Muscle of leg (tissue), 11 donors: Measurements from ENCODE around the gene PRIM2. TPM values are rescaled to one million over a fixed set of nuclear protein-coding genes. Genes with fewer than 3 reads are reported as not detected.
"Not testable (repeated sequence)": the region's sequence is repeated elsewhere in the genome, so short reads cannot be mapped to it uniquely, and the experiment has no call there.

Experiments used
- DNase-seq: peaks from one replicate; pipeline ENCODE4 v3.0.0; 2013
- H3K27ac ChIP-seq: one replicate; pipeline ENCODE4 v1.5.1; 2013; ENCODE audit warnings: mild to moderate bottlenecking, low read length, control low read depth
- H3K27me3 ChIP-seq: one replicate; pipeline ENCODE4 v1.6.1; 2013; ENCODE audit warnings: low read length; ENCODE audit not compliant: control insufficient read depth, insufficient read depth
- H3K36me3 ChIP-seq: one replicate; pipeline ENCODE4 v1.6.1; 2013; ENCODE audit warnings: low read length; ENCODE audit not compliant: control insufficient read depth, insufficient read depth
- H3K4me1 ChIP-seq: one replicate; pipeline ENCODE4 v1.6.1; 2013; ENCODE audit warnings: low read length; ENCODE audit not compliant: control insufficient read depth, insufficient read depth
- H3K4me3 ChIP-seq: one replicate; pipeline ENCODE4 v1.5.1; 2013; ENCODE audit warnings: low read length, control low read depth
- H3K9me3 ChIP-seq: replicated peaks from 2 replicates; pipeline ENCODE4 v1.6.1; 2013; ENCODE audit warnings: low read depth, low read length; ENCODE audit not compliant: control insufficient read depth
- WGBS: methylation state at CpG from one replicate; pipeline ENCODE4 v1.1.5; 2013; ENCODE audit warnings: missing lambda C conversion rate; ENCODE audit not compliant: insufficient coverage; 5-methylcytosine and 5-hydroxymethylcytosine counted together
- polyA plus RNA-seq, 8 donors: library from polyadenylated mRNA; unstranded; fragments of 120-200 nt; gene quantifications; one replicate each; pipeline versions ENCODE4 v1.2.1 to v1.2.3, GENCODE V29; 2013; ENCODE audit warnings: inconsistent platforms in 1 of 8, low replicate concordance in 1 of 8; ENCODE audit not compliant: insufficient read length in 8 of 8, insufficient read depth in 1 of 8
- total RNA-seq: library from RNA; stranded (reverse); fragments of 120-200 nt; gene quantifications from one replicate; pipeline ENCODE4 v1.2.4, GENCODE V29; 2013

Gene PRIM2
- total and polyA plus RNA-seq, 9 donors: 6.1 to 13.2 (median 7.0) TPM

DNA sequence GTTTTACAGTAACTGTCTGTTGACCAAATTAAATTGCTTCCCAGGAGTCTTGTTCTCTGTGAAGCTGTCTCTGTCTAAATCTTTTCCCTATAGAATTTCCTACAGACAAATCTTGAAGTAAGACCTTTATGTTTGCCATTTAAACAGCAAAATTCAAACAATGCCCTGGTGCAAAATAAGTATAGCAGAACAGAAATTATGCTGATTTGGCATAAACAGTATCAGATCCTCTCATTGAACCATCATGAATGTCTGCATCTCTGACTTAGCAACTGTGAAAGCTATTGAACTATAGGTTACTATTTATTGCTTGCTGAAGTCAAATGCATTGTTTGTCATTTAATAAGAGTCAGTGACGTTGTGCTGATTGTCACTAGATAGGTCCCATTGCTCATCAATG, 123.3 kb downstream of the PRIM2 start:
- H3K27ac ChIP-seq, DNase-seq, H3K4me1 ChIP-seq, H3K27me3 ChIP-seq, H3K36me3 ChIP-seq, H3K9me3 ChIP-seq, H3K4me3 ChIP-seq: not testable (repeated sequence)
- WGBS: no CpG with 5 or more reads among the region's 1 CpG

DNA sequence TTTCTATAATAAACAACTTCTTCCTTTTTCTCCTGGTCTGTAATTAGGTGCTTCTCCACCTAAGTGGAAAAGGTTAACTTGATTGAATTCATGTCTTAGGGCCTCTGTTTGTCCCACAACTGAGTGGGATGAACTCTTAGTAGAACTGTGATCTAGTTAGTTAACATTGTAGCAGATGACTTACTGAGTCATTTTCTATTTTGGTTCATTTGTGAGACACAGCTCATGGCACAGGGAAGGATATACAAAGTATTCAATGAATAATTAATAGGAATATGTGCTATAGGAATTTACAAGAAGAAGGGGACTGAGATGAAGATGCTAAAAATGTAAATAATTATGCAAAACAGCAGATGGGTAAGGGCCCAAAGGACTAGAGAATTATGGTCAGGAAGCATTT, 124.7 kb downstream of the PRIM2 start:
- H3K9me3 ChIP-seq, H3K36me3 ChIP-seq, H3K27ac ChIP-seq, H3K27me3 ChIP-seq, DNase-seq, H3K4me3 ChIP-seq, H3K4me1 ChIP-seq: not testable (repeated sequence)

GRCh38 chr6:57443181-57443580, 125.8 kb downstream of the PRIM2 start:
- not testable (repeated sequence) for DNase-seq, H3K27ac ChIP-seq, H3K36me3 ChIP-seq, H3K27me3 ChIP-seq, H3K4me3 ChIP-seq, H3K9me3 ChIP-seq, H3K4me1 ChIP-seq
- WGBS: no CpG with 5 or more reads among the region's 2 CpGs

GRCh38 chr6:57444787-57445186, 127.4 kb downstream of the PRIM2 start:
- WGBS: no CpG with 5 or more reads among the region's 1 CpG
- not testable (repeated sequence) for H3K36me3 ChIP-seq

GRCh38 chr6:57445379-57445778, 127.9 kb downstream of the PRIM2 start:
- H3K27me3 ChIP-seq, H3K36me3 ChIP-seq, H3K27ac ChIP-seq, H3K4me1 ChIP-seq, DNase-seq, H3K4me3 ChIP-seq, H3K9me3 ChIP-seq: not testable (repeated sequence)

More at GRCh38 chr6:57444787-57445186, 127.4 kb downstream of the PRIM2 start:
- not testable (repeated sequence) for H3K27ac ChIP-seq, DNase-seq, H3K4me3 ChIP-seq, H3K4me1 ChIP-seq, H3K9me3 ChIP-seq, H3K27me3 ChIP-seq

DNA sequence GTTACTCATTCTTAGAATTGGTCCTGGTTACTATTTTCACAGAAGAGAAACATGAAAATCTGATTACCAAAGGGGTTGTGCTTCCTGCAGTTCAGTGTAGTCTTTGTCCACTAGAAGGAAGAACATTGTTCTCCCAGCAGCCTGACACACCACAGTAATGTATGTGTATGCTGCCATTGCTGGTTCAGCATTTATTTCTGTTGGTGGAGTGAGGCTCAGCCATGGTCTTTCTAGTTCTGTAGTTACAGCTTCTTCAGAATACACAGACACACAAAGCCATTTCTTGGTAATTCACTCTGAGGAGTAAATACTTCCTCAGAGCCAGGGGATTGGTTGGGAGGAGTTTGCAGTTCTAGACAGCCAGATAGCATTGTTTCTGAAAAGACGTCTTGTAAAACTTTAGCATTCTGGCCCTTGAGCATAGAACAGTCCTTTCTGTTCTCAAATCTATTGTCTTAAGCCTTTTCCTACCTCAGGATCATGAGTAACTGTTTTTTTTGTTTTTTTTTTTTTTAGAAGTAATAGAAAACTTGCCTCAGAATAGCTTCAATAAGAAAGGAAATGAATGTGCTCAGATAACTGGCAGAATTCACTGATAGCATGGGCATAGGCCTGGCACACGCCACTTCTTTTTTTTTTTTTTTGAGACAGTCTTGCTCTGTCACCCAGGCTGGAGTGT, 128.5 kb downstream of the PRIM2 start:
- H3K4me3 ChIP-seq, H3K4me1 ChIP-seq, H3K36me3 ChIP-seq, H3K27me3 ChIP-seq, DNase-seq, H3K27ac ChIP-seq, H3K9me3 ChIP-seq: not testable (repeated sequence)
- WGBS: 100% methylated on average over 1 of the region's 2 CpGs

DNA sequence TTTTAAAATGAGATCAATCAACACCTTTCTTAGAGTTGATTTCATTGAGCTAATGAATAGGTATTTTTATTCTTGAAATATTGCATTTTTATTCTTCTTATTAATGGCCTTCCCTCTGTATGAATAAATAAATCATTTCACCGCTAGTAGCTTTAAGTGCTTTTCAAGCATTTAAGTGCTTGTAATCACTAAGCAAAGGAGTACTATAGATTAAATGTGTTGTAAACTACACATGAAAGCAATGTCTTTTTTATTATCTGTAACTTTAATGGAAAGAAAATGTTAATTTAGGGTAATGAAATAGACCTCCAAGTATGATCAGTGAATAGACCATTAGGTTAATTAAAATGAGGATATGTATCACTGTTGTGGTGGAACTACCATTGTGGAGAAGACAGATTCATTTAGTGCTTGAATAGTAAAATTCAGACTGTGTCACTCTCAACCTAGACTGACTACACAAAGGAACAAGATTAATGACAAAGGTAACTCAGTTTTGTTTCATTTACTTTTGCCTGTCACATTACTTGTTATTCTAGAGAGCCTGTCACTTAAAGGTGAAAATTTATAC, 132.2 kb downstream of the PRIM2 start:
- WGBS: no CpG with 5 or more reads among the region's 1 CpG
- H3K9me3 ChIP-seq, H3K4me3 ChIP-seq, H3K27ac ChIP-seq, H3K27me3 ChIP-seq, H3K36me3 ChIP-seq, DNase-seq, H3K4me1 ChIP-seq: not testable (repeated sequence)

DNA sequence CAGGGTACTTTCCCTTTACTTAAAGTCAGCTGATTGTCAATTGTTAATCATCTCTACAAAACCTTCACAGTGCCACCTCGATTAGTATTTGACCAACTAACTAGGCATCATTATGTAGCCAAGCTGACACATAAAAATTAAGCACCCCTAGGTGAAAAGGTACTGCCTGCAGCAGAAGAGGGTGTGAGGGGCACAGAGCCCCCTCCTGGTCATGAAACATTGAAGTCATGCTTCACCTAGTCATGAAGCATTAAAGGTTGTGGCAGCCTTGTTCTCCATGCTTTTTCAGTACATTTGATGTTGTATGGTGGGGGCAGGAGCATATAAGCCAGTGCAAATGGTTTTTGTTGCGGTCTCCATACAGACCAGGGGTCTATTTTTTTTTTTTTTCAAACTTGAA, 142.4 kb downstream of the PRIM2 start:
- DNase-seq, H3K27ac ChIP-seq, H3K4me3 ChIP-seq, H3K4me1 ChIP-seq, H3K27me3 ChIP-seq, H3K36me3 ChIP-seq, H3K9me3 ChIP-seq: not testable (repeated sequence)
- no CpG with 5 or more reads among the region's 2 CpGs for WGBS

DNA sequence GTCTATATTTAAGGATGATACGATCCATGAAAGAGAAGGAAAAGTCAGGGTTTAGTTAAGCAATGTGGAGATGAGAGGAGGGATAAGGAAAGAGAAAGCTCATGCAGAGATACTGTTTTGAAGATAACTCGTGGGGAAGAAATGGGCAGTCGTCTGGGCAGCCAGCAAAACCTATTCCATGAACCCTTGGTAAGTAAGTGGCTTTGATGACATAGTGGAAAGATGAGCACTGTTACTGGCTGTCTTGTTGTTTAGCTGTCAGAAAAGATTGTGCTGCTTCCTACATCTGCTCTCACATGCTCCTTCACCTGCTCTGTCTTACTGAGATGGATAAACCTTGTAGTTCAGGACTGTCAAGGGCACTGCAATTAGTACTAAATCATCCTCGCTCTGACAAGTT, 143.6 kb downstream of the PRIM2 start:
- H3K36me3 ChIP-seq, H3K27me3 ChIP-seq, DNase-seq, H3K4me1 ChIP-seq, H3K4me3 ChIP-seq, H3K9me3 ChIP-seq, H3K27ac ChIP-seq: not testable (repeated sequence)
- WGBS: 43% methylated on average over 2 of the region's 4 CpGs

- DNase-seq, H3K9me3 ChIP-seq, H3K4me1 ChIP-seq, H3K4me3 ChIP-seq, H3K27ac ChIP-seq, H3K27me3 ChIP-seq, H3K36me3 ChIP-seq: not testable (repeated sequence)
- 65% methylated on average over 2 of the region's 5 CpGs for WGBS
These were observed 146.4 kb downstream of the PRIM2 start for GRCh38 chr6:57463809-57464208.

DNA sequence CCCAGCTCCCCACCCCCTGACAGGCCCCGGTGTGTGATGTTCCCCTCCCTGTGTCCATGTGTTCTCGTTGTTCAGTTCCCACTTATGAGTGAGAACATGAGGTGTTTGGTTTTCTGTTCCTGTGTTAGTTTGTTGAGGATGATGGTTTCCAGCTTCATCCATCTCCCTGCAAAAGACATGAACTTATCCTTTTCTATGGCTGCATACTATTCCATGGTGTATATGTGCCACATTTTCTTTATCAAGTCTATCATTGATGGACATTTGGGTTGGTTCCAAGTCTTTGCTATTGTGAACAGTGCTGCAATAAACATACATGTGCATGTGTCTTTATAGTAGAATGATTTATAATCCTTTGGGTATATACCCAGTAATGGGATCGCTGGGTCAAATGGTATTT, 148.5 kb downstream of the PRIM2 start:
- H3K4me1 ChIP-seq, H3K9me3 ChIP-seq, H3K27ac ChIP-seq, H3K4me3 ChIP-seq, H3K27me3 ChIP-seq, DNase-seq, H3K36me3 ChIP-seq: not testable (repeated sequence)
- no CpG with 5 or more reads among the region's 3 CpGs for WGBS
